ENCODE results near the gene NELFB.

NELFB gene

DNA sequence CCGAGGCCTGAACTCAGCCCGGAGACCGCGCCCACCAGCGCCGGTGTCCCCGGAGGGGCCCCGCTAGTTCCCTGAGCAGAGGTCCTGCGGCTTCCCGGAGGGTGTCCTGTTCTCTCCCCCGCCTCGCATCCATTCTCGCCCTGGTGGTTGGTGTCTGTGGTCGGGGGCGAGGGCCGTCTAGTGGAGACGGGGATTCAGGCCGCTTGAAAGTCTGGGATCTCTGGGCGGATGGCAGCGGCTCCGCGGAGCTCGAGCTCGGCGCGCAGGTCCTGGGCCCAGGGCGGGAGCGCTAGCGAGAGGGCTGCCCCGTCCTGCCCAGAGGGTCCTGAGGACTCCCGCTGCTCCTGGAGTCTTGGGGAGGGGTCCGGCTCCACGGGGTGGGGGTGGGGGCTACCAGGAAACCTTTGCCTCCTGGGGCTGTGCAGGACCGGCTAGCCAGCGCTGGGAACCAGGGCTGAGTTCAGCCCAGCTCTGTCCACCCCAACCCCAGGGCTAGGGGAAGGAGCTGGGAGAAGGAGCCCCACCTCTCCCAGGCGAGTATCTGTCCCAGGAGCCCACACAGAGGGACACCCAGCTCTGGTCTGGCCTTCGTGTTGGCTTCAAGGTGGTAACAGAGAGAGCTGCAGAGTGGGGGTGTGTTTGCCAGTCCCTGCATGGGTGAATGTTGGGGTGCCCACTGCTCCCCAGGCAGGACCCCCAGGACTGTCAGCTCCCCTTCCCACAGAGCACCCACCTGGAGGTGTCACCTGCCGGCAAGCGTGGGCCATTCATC, 26.4 kb downstream of the NELFB start:
- DNase-seq (ENCODE audit: low spot score), result no peak

DNA sequence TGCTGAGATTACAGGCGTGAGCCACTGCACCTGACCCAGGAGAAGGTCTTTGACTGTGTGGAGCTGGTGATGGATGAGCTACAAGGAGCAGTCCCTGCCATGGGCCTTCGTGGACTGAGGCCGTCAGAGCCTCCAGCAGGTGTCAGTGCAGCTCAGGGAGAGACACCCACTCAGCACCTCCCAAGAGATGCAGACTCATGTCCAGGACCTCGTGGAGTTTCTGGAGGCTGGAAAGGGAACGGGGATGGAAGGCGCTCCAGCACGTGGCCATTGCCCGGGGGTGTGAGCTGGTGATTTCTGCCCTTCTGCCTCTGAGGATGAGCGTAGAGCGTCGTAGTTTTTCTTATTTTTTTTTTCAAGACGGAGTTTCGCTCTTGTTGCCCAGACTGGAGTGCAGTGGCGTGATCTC, 31.9 kb downstream of the NELFB start:
- no peak for DNase-seq (ENCODE audit: low spot score)

GRCh38 chr9:137293094-137293481, 38.0 kb downstream of the NELFB start:
- no peak for DNase-seq (ENCODE audit: low spot score)

DNA sequence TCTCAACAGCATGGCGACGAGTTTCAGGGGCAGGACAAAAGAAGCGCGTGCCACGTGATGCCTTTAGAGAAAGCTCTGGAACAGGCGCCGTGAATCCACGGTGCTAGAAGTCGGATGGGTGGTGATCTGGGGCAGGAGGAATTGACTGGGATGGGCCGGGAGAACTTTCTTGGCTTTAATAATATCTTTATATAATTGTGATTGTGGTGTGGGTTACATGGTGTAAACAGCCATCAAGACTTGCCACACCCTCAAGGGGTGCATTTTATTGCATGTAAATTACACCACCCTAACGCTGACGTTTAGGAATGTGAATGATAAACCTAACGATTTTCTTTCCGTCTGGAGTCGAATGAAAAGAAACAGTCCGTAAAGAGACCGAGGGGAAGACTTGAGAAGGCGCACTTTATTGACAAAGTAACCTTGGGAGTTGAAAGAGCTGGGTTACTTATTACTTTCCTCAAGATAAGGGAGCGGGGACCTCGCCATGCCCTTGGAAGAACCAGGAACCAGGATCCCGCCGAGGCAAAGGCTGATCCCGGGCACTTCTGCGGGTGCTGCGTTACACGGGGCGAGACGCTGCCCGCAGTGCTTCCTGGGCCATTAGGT, 38.5 kb downstream of the NELFB start:
- no peak for DNase-seq (ENCODE audit: low spot score)

DNA sequence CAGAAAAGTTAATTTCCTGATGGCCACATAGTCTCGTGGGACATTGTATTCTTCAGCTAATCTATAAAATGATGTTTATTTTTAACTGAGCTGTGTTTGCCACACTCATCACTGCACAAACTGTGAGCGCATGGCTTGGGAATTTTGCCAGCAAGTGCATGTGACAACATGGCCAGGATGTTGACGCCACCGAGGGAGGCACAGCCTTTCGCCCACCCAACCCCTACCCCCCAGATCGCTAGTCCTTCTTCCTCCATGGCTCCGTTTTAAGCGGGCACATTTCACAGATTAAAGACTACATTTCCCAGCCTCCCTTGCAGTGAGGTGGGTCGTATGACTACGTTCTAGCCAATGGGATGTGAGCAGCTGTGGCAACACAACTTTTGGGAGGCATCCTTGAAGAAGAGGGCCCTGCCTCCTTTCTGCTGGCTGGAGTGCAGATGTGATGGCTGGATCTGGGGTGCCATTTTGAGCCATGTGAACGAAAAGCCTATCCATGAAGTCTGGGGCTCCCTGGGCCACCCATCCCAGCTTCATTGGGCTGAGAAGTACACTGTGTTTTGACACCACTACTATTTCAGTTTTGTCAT, 39.1 kb downstream of the NELFB start:
- DNase-seq (ENCODE audit: low spot score), result no peak

GRCh38 chr9:137294681-137295237, 39.6 kb downstream of the NELFB start:
- DNase-seq (ENCODE audit: low spot score), result no peak

GRCh38 chr9:137295238-137295811, 40.2 kb downstream of the NELFB start:
- peak; percentile 40 for DNase-seq (ENCODE audit: low spot score)

DNA sequence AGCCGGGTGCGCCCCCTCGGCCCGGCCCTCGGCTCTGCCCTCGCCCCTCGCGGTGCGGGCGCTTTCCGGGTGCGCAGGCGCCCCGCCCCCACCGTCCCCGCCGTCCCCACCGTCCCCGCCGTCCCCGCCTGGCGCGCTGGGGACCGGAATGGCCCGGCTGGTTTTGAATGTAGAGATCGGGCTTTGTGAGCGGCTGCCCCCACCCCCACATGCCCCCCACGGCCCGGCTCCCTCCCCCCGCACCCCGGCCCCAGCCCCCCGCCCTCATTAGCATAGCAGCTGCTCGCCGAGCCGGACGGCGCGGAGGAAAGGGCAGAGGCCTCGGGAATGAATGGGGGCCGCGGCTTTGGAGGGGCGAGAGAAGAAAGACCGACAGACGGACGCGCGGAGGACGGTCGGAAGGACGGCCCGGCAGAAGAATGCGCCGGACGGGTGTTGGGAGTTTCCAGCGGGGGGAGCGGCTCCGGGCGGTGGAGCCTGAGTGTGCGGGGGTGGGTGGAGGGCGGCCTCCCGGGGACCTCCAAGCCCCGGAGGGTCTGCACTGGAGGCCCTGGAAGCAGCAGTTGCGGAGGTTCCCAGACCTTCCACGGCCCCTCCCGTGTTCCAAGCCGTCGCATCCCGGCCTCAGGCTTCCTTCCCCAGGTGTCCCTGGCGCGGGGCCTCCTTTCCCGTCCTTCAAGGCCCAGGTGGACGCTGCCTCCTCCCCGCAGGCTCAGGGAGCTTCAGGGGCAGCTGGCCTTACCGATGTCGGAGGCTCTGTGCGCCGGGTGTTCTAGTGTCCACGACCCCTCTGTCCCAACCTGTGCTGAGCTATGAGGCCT, 40.9 kb downstream of the NELFB start:
- DNase-seq (ENCODE audit: low spot score), result no peak

GRCh38 chr9:137296670-137297664, 41.8 kb downstream of the NELFB start:
- DNase-seq (ENCODE audit: low spot score), result no peak

DNA sequence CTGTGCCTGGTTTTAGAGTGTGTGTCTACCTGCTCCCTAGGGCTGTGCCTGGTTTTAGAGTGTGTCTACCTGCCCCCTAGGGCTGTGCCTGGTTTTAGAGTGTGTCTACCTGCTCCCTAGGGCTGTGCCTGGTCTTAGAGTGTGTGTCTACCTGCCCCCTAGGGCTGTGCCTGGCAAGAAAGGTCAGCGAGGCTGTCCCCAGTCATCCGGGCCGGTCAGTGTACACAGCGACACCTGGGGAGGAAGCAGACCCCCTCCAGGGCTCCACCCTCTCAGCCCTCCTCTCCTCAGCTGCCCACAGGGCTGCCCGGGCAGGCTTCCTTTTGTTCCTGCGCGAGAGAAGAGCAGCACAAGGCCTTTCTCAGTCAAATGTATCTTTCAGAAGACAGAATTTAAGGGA, 42.8 kb downstream of the NELFB start:
- no peak for DNase-seq (ENCODE audit: low spot score)

DNA sequence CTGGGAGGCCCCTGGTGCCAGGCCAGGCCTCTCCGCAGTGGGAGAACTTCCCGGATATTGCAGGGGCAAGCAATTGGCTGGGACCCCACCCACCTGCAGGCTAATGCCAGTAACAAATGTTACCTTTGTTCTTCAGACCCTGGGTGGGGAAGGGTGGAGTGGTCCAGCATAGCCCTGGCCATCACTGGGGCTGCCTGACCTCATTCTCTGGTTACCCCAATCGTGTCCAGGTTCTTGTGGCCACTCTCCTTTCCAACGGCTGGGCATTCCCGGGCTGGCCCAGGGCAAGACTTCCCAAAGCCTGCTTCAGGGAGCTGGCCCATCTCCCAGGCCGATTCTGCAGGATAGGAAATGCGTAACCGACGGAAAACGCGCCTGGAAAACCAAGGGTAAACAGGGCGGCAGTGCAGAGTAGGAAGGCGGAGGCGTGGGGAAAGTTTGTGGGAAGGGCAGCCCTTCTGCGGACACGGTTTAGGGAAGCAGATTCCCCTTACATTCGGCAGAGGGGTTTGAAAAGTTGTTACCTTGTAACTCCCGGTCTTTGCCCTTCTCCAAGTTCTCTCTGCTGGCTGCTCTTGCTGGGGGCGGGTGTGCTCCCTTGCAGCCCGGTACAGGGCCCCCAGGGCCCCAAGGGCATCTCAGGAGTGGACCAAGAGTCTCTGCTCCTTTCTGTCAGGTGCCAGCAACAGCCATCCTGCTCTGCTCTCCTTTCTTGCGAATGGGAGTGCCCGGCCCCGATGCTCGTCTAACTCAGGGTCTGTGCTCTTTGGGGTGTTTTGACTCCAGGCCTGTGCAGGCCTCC, 43.5 kb downstream of the NELFB start:
- DNase-seq (ENCODE audit: low spot score), result no peak

DNA sequence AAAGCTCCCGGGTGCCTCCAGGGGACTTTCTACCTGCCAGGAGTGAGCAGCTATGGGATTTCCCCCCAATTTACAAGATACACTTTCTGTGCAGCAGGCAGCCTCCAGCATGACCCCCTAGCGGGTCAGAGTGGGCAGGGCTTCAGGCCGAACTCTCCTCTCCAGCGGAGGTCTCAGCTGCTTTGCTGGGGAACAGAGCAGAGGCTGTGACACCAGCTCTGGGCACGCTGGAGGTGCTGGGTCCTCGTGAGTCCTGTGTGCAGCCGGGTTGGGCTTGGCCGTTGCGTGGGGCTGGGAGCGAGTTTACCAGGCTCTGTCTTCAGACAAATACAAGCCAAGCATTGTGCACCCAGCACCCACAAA, 44.1 kb downstream of the NELFB start:
- no peak for DNase-seq (ENCODE audit: low spot score)

DNA sequence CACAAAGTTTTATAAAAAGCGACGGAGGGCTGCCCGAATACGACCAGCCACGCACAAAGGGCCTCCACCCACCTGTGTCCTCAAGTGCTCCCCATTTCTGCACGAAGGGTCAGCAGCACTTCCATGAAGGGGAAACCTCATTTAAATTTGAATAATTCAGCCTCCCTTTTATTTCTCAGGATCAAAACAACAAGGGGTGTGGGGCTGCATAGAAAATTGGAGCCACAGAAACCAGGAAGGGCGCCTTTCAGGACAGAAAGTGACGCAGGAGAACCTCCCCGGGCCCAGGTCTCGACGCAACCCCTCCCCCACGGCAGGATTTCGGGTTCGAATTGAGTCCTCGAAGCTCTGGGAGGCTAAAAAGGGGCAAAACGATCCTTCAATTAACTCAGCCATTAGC, 44.8 kb downstream of the NELFB start:
- DNase-seq (ENCODE audit: low spot score), result no peak

GRCh38 chr9:137300567-137301080, 45.5 kb downstream of the NELFB start:
- DNase-seq (ENCODE audit: low spot score), result no peak

- no peak for DNase-seq (ENCODE audit: low spot score)
Measured at GRCh38 chr9:137301081-137301947, 46.2 kb downstream of the NELFB start.

GRCh38 chr9:137302118-137302448, 47.0 kb downstream of the NELFB start, which contains the start of gene NRARP:
NRARP (minus strand) TSS chr9:137302271; CDS start chr9:137301928, 343 bp downstream.
- peak; percentile 89 for DNase-seq (ENCODE audit: low spot score)

GRCh38 chr9:137302449-137303150, 47.5 kb downstream of the NELFB start:
- DNase-seq (ENCODE audit: low spot score), result no peak

Measured in CD4-positive, alpha-beta T cell treated with Interleukin-15 for 4 hours (primary cell).